Mucosa of rectum (tissue), 2 donors: ENCODE data around the gene PRKCA.

Source experiments
- H3K27ac ChIP-seq, 2 donors: one replicate each; pipeline ENCODE4 v1.7.0; 2013; ENCODE audit warnings: inconsistent platforms in 2 of 2, low read depth in 2 of 2, low read length in 2 of 2
- H3K27me3 ChIP-seq, 2 donors: one replicate each; pipeline ENCODE4 v1.7.0; 2013; ENCODE audit warnings: low read length in 2 of 2; ENCODE audit not compliant: control insufficient read depth in 2 of 2, insufficient read depth in 2 of 2
- H3K36me3 ChIP-seq, 2 donors: one replicate each; pipeline ENCODE4 v1.7.0; 2013; ENCODE audit warnings: low read length in 2 of 2; ENCODE audit not compliant: control insufficient read depth in 2 of 2, insufficient read depth in 2 of 2
- H3K4me1 ChIP-seq, 2 donors: one replicate each; pipeline ENCODE4 v1.7.0; 2013; ENCODE audit warnings: low read length in 2 of 2, mild to moderate bottlenecking in 1 of 2; ENCODE audit not compliant: control insufficient read depth in 2 of 2, insufficient read depth in 2 of 2
- H3K4me3 ChIP-seq, 2 donors: one replicate each; pipeline ENCODE4 v1.7.0; 2013; ENCODE audit warnings: low read length in 2 of 2
- H3K9ac ChIP-seq, 2 donors: one replicate each; pipeline ENCODE4 v1.7.0; 2013; ENCODE audit warnings: low read length in 2 of 2, low read depth in 1 of 2, mild to moderate bottlenecking in 1 of 2
- H3K9me3 ChIP-seq, 2 donors: one replicate each; pipeline ENCODE4 v1.7.0; 2013; ENCODE audit warnings: low read length in 2 of 2; ENCODE audit not compliant: control insufficient read depth in 2 of 2
- donor health status: healthy.
- donor health status: Normal muscosa, but diverticular disease.

PRKCA gene

GRCh38 chr17:66835476-66835875, 533.1 kb downstream of the PRKCA start:
- Histone ChIP-seq H3K36me3 (no peaks in the 10 kb centered on the region), H3K27me3 (peaks cover 18 to 21% of the 10 kb centered on the region in 2 donors), H3K27ac (no peak overlapping the region), H3K9ac (no peak overlapping the region), H3K4me1 (no peaks in the 10 kb centered on the region), H3K9me3 (no peaks in the 10 kb centered on the region), H3K4me3 (no peak overlapping the region)

DNA sequence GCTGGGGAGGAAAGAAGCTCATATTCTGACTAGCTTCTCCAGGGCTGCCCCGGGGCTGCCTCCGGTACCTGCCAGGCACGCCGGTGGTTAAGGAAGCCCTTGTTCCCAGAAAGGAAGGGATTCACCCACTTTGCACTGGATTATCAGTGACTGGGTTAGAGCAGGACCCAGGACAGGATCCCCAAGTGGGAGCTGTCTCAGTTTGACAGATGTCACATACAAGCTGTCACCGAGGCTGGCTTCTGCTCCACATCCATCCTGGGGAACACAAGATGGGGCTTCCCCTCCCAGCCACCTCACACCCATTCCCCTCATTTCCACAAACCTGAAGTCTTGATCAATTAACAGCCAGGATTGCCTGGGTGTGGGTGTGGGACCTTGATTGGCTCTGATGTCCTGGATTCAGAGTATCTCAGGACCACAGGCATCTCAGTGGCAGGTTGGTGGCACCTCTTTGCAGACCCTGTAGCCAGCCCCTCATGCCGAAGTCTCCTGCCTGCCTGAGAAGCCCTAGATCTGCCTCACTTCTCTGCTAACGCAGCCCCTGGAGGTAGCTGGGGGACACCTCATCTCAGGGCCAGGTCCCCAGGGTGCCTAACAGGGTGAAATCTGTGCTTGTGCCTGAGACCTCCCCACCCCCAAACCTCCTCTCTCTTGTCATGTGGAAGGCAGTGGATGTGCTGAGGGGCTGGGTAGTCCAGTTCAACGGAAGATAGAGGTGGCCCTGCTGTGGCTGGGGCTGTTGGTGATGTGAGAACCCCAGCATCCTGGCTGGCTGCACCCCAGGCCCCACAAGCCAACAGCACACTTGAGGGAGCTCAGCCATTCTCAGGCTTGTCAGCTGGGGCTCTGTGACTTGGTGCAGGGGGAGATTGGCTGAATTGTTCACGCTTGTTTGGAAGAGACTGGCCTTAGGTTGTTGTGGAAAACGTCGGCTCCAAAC, 533.9 kb downstream of the PRKCA start:
- Histone ChIP-seq H3K9me3 (no peaks in the 10 kb centered on the region), H3K27me3 (peaks cover 18 to 21% of the 10 kb centered on the region in 2 donors), H3K9ac (no peak overlapping the region), H3K36me3 (no peaks in the 10 kb centered on the region), H3K4me1 (no peaks in the 10 kb centered on the region), H3K27ac (no peak overlapping the region), H3K4me3 (no peak overlapping the region)

DNA sequence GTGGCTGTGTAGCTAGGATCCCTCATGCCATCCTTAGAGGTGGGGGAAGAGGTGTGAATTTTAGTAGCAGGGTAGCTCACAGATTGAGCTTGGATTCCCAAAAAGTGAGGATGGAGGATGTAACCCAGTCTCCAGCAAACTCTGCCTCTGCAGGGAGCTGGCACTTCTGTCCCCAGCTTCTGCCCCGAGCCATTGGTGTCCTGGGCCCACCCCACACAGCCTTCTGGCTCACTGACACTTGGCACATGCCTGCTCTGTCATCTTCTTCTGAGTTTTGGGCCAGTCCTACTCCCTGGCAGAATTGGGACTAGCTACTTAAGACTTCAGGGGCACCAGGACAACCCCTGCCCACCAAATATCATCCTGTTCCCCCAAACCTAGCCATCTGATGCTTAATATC, 534.8 kb downstream of the PRKCA start:
- Histone ChIP-seq H3K4me1 (no peaks in the 10 kb centered on the region), H3K9me3 (no peaks in the 10 kb centered on the region), H3K27ac (no peak overlapping the region), H3K27me3 (peaks cover 17 to 21% of the 10 kb centered on the region in 2 donors), H3K4me3 (no peak overlapping the region), H3K36me3 (no peaks in the 10 kb centered on the region), H3K9ac (no peak overlapping the region)

- Histone ChIP-seq H3K4me1 (no peaks in the 10 kb centered on the region), H3K27me3 (peaks cover 16 to 25% of the 10 kb centered on the region in 2 donors), H3K9me3 (no peaks in the 10 kb centered on the region), H3K4me3 (no peak overlapping the region), H3K36me3 (no peaks in the 10 kb centered on the region), H3K27ac (no peak overlapping the region), H3K9ac (no peak overlapping the region)
These were observed 535.7 kb downstream of the PRKCA start for GRCh38 chr17:66837885-66838665.

DNA sequence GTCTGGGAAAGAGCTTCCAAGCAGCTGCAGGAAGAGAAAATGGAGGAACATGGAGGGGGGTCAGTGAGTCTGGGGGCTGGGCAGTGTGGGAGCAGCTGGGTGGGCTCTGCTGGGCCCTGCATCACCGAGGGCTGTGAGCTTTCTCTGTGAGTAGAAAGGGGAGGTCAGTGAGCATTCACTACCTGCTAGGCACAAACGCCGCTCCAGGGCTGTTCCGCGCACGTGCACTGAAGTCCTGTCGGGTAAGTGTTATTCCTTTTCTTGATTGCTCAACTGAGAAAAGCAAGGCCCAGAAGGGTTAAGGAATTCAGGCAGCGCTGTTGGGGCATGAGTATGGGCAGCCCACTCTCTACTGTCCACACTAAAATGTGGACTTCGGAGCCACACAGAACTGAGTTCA, 537.2 kb downstream of the PRKCA start:
- no peaks in the 10 kb centered on the region for H3K9me3 ChIP-seq
- H3K4me3 ChIP-seq, result no peak overlapping the region
- no peaks in the 10 kb centered on the region for H3K36me3 ChIP-seq
- no peak overlapping the region for H3K9ac ChIP-seq
- no peaks in the 10 kb centered on the region for H3K4me1 ChIP-seq
- H3K27ac ChIP-seq, result no peak overlapping the region
- H3K27me3 ChIP-seq, result peaks cover 7 to 21% of the 10 kb centered on the region in 2 donors

DNA sequence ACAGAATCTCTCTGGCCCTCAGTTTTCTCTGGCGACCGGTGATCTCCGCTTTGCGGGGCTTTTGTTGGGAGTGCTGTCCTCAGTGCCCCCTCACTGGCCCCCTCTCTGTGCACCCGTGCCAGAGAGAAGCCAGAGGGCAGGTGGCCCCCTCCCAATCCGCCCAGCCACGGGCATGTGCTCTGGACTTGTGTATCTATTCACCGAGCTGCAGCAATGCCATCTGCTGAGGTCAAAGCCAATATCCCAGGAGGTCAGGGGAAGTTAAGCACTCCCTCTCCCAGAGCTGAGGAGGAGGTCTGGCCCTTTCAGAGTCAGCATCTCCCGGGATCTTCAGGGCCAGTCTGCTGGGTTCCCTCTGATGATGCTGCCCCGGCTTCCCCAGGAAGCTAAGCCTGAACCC, 537.6 kb downstream of the PRKCA start:
- Histone ChIP-seq H3K27ac (no peak overlapping the region), H3K9me3 (no peaks in the 10 kb centered on the region), H3K27me3 (peaks cover 7 to 21% of the 10 kb centered on the region in 2 donors), H3K4me1 (no peaks in the 10 kb centered on the region), H3K4me3 (no peak overlapping the region), H3K9ac (no peak overlapping the region), H3K36me3 (no peaks in the 10 kb centered on the region)

DNA sequence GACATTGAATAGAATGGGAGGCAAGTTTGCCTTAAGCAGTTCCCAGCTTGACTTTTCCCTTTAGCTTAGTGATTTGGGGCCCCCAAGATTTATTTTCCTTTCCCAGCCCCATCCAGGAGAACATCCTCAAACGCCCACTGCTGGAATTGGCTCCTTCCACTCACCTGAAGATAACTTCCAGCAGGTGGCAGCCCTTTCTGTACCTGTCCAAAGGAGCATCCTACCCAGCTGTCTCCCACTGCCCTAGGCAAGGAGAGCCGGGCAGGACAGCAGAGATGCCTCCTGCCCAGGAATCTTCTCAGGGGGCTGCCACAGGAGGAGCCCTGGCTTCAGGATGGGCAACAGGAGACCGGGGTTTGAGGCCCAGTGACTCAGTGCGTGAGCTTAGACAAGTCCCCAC, 538.9 kb downstream of the PRKCA start:
- no peak overlapping the region for H3K9ac ChIP-seq
- H3K9me3 ChIP-seq, result no peaks in the 10 kb centered on the region
- H3K27ac ChIP-seq, result no peak overlapping the region
- no peaks in the 10 kb centered on the region for H3K4me1 ChIP-seq
- H3K27me3 ChIP-seq, result peaks cover 4 to 8% of the 10 kb centered on the region in 2 donors
- H3K4me3 ChIP-seq, result no peak overlapping the region
- H3K36me3 ChIP-seq, result no peaks in the 10 kb centered on the region

DNA sequence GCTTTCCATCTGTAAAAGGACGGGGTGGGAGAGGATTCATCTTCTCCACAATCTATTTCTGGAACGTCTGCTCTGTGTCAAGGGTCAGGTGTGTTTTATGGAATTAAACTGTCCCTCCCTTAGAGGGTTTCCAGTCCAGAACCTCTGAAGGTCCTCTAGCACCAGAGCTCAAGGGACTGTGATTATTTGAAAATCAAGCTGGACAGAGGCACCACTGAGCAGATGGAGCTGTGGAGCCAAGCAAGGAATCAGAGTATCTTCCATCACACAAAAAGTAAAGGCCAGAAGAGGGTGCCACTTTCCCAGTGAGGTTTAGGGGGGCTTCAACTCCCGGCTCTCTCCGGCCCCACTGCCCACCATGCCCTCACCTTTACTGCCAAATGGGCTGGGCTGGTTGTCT, 539.3 kb downstream of the PRKCA start:
- H3K4me3 ChIP-seq, result no peak overlapping the region
- H3K27ac ChIP-seq, result no peak overlapping the region
- H3K9me3 ChIP-seq, result no peaks in the 10 kb centered on the region
- H3K36me3 ChIP-seq, result no peaks in the 10 kb centered on the region
- no peaks in the 10 kb centered on the region for H3K4me1 ChIP-seq
- peaks cover 4 to 5% of the 10 kb centered on the region in 2 donors for H3K27me3 ChIP-seq
- no peak overlapping the region for H3K9ac ChIP-seq

- Histone ChIP-seq H3K4me1 (no peaks in the 10 kb centered on the region), H3K27ac (no peak overlapping the region), H3K4me3 (no peak overlapping the region), H3K9ac (no peak overlapping the region), H3K36me3 (no peaks in the 10 kb centered on the region), H3K9me3 (no peaks in the 10 kb centered on the region), H3K27me3 (peaks cover 4 to 5% of the 10 kb centered on the region in 2 donors)
These were observed 540.1 kb downstream of the PRKCA start for GRCh38 chr17:66842505-66842904.

DNA sequence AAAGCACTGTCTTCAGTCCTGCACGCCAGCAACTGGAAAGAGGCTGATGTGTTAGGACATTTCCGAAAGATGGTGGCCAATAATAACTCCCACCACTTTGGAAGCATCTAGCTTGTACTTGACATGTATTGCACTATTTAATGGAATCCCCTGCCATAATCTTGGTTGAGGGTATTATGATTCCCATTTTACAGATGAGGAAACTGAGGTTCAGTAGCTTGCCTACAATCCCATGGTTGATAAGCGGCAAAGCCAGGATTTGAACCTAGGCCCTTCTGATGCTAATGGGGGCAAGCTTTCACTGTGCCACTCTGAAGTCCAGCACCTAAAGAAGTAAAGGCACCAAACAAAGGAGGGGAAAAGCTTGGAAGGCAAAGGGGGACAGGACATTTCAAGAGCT, 540.5 kb downstream of the PRKCA start:
- Histone ChIP-seq H3K36me3 (no peaks in the 10 kb centered on the region), H3K9me3 (no peaks in the 10 kb centered on the region)

More for the DNA sequence above, 540.5 kb downstream of the PRKCA start:
- no peaks in the 10 kb centered on the region for H3K4me1 ChIP-seq
- H3K27me3 ChIP-seq, result peaks cover 4 to 5% of the 10 kb centered on the region in 2 donors
- no peak overlapping the region for H3K4me3 ChIP-seq
- no peak overlapping the region for H3K9ac ChIP-seq
- H3K27ac ChIP-seq, result no peak overlapping the region
